WTC11 (cell line): ENCODE measurements around the gene CUL9. TPM values are rescaled to one million over a fixed set of nuclear protein-coding genes. Genes with fewer than 3 reads are reported as not detected.

ENCODE experiments used
- ATAC-seq: fragments of 200-7000 bp; cut with Tn5 transposase; 2 replicates; pipeline ENCODE4 v1.10.0; 2021; ENCODE audit warnings: mild to moderate bottlenecking, moderate library complexity
- CTCF ChIA-PET: fragments of 300-600 bp; sonication (Branson Sonifier 250); formaldehyde crosslinking; loops from one replicate; lab custom pipeline; 2021; ENCODE audit warnings: antibody characterized with exemption; lab: Charles Lee
- POLR2A ChIA-PET: fragments of 350-600 bp; sonication (Branson Sonifier 250); formaldehyde crosslinking; loops from one replicate; lab custom pipeline; 2021; ENCODE audit warnings: antibody characterized with exemption; lab: Charles Lee
- DNase-seq: peaks from one replicate; pipeline ENCODE4 v3.0.0; 2021; ENCODE audit warnings: low spot score
- H3K27ac Mint-ChIP-seq: 2 replicates; pipeline ENCODE4 v1.8.0; 2021; ENCODE audit warnings: mixed read lengths
- H3K27me3 Mint-ChIP-seq: 2 replicates; pipeline ENCODE4 v1.8.0; 2021; ENCODE audit warnings: low read depth, mild to moderate bottlenecking, moderate library complexity, mixed read lengths
- H3K36me3 Mint-ChIP-seq: 2 replicates; pipeline ENCODE4 v1.8.0; 2021; ENCODE audit warnings: mixed read lengths
- H3K4me1 Mint-ChIP-seq: 2 replicates; pipeline ENCODE4 v1.8.0; 2022; ENCODE audit warnings: mixed read lengths
- H3K4me3 Mint-ChIP-seq: 2 replicates; pipeline ENCODE4 v1.8.0; 2021; ENCODE audit warnings: mild to moderate bottlenecking, moderate library complexity, mixed read lengths
- H3K9me3 Mint-ChIP-seq: 2 replicates; pipeline ENCODE4 v1.8.0; 2021; ENCODE audit warnings: mixed read lengths
- ATF1 ChIP-seq: sonication (generic); formaldehyde crosslinking; IDR thresholded peaks from 2 replicates; pipeline ENCODE4 v1.8.1; 2023; ENCODE audit warnings: mild to moderate bottlenecking, moderate library complexity, missing genetic modification reagents
- CBFB ChIP-seq: sonication (generic); formaldehyde crosslinking; IDR thresholded peaks from 2 replicates; pipeline ENCODE4 v1.8.1; 2022; ENCODE audit warnings: mild to moderate bottlenecking, low read depth, missing genetic modification reagents
- ESRRA ChIP-seq: sonication (generic); formaldehyde crosslinking; IDR thresholded peaks from 2 replicates; pipeline ENCODE4 v1.8.1; 2022; ENCODE audit warnings: mild to moderate bottlenecking, missing genetic modification reagents, borderline replicate concordance
- FOXK1 ChIP-seq: sonication (generic); formaldehyde crosslinking; IDR thresholded peaks from 2 replicates; pipeline ENCODE4 v1.8.0; 2022; ENCODE audit warnings: mild to moderate bottlenecking, moderate library complexity, missing genetic modification reagents
- GABPB1 ChIP-seq: sonication (generic); formaldehyde crosslinking; IDR thresholded peaks from 2 replicates; pipeline ENCODE4 v1.8.1; 2023; ENCODE audit warnings: mild to moderate bottlenecking, missing genetic modification reagents
- HMGA2 ChIP-seq: fragments of 250-450 bp; sonication (Bioruptor Pico); IDR thresholded peaks from 2 replicates; pipeline ENCODE4 v1.4.0; 2021; ENCODE audit warnings: mild to moderate bottlenecking, moderate library complexity
- NR2C2 ChIP-seq: sonication (generic); formaldehyde crosslinking; IDR thresholded peaks from 2 replicates; pipeline ENCODE4 v1.8.0; 2022; ENCODE audit warnings: mild to moderate bottlenecking, missing genetic modification reagents
- OVOL2 ChIP-seq: fragments of 250-450 bp; sonication (Bioruptor Pico); IDR thresholded peaks from 2 replicates; pipeline ENCODE4 v1.9.0; 2021; ENCODE audit warnings: mild to moderate bottlenecking, borderline replicate concordance
- PRRX2 ChIP-seq: fragments of 250-450 bp; sonication (Bioruptor Pico); IDR thresholded peaks from 2 replicates; pipeline ENCODE4 v1.8.0; 2021; ENCODE audit warnings: mild to moderate bottlenecking
- SMAD4 ChIP-seq: sonication (generic); formaldehyde crosslinking; IDR thresholded peaks from 2 replicates; pipeline ENCODE4 v1.8.0; 2022; ENCODE audit warnings: mild to moderate bottlenecking, missing genetic modification reagents
- SOX15 ChIP-seq: fragments of 250-450 bp; sonication (Bioruptor Pico); IDR thresholded peaks from 2 replicates; pipeline ENCODE4 v1.9.0; 2021; ENCODE audit warnings: mild to moderate bottlenecking
- SP1 ChIP-seq: sonication (generic); formaldehyde crosslinking; conservative IDR thresholded peaks from 2 replicates; pipeline ENCODE4 v1.8.1; 2022; ENCODE audit warnings: missing genetic modification reagents
- ZNF121 ChIP-seq: sonication (generic); formaldehyde crosslinking; IDR thresholded peaks from 2 replicates; pipeline ENCODE4 v1.8.0; 2023; ENCODE audit warnings: missing genetic modification reagents
- ZNF232 ChIP-seq: sonication (generic); formaldehyde crosslinking; IDR thresholded peaks from 2 replicates; pipeline ENCODE4 v1.8.0; 2022; ENCODE audit warnings: mild to moderate bottlenecking, missing genetic modification reagents
- ZNF423 ChIP-seq: fragments of 250-450 bp; sonication (Bioruptor Pico); IDR thresholded peaks from 2 replicates; pipeline ENCODE4 v2.1.2; 2022; ENCODE audit warnings: mild to moderate bottlenecking, moderate library complexity
- ZNF671 ChIP-seq: fragments of 250-450 bp; sonication (Bioruptor Pico); IDR thresholded peaks from 2 replicates; pipeline ENCODE4 v1.8.0; 2021; ENCODE audit warnings: mild to moderate bottlenecking
- total RNA-seq: library from RNA; stranded (reverse); gene quantifications from 3 replicates; pipeline ENCODE4 v1.2.3, GENCODE V29; 2021
- TF ChIP-seq, protein P1 (sequence below): sonication (generic); formaldehyde crosslinking; IDR thresholded peaks from 2 replicates; pipeline ENCODE4 v1.8.1; 2023; ENCODE audit warnings: mild to moderate bottlenecking, missing genetic modification reagents, moderate library complexity
- TF ChIP-seq, protein P2 (sequence below): sonication (generic); formaldehyde crosslinking; conservative IDR thresholded peaks from 2 replicates; pipeline ENCODE4 v1.8.1; 2023; ENCODE audit warnings: mild to moderate bottlenecking, low read depth, missing genetic modification reagents, moderate library complexity
- TF ChIP-seq, protein P3 (sequence below): sonication (generic); formaldehyde crosslinking; IDR thresholded peaks from 2 replicates; pipeline ENCODE4 v1.8.0; 2023; ENCODE audit warnings: mild to moderate bottlenecking, missing genetic modification reagents
- TF ChIP-seq, protein P4 (sequence below): sonication (generic); formaldehyde crosslinking; IDR thresholded peaks from 2 replicates; pipeline ENCODE4 v1.8.0; 2022; ENCODE audit warnings: mild to moderate bottlenecking, missing genetic modification reagents
- TF ChIP-seq, protein P5 (sequence below): fragments of 250-450 bp; sonication (Bioruptor Pico); IDR thresholded peaks from 2 replicates; pipeline ENCODE4 v2.1.2; 2022; ENCODE audit warnings: mild to moderate bottlenecking, moderate library complexity
- TF ChIP-seq, protein P6 (sequence below): sonication (generic); formaldehyde crosslinking; IDR thresholded peaks from 2 replicates; pipeline ENCODE4 v1.8.1; 2022; ENCODE audit warnings: mild to moderate bottlenecking, moderate library complexity, missing genetic modification reagents
- TF ChIP-seq, protein P7 (sequence below): sonication (generic); formaldehyde crosslinking; IDR thresholded peaks from 2 replicates; pipeline ENCODE4 v1.8.1; 2023; ENCODE audit warnings: mild to moderate bottlenecking, missing genetic modification reagents, borderline replicate concordance

CUL9 gene
- total RNA-seq, 1 experiment from 2014 or later = 15.2 TPM

DNA sequence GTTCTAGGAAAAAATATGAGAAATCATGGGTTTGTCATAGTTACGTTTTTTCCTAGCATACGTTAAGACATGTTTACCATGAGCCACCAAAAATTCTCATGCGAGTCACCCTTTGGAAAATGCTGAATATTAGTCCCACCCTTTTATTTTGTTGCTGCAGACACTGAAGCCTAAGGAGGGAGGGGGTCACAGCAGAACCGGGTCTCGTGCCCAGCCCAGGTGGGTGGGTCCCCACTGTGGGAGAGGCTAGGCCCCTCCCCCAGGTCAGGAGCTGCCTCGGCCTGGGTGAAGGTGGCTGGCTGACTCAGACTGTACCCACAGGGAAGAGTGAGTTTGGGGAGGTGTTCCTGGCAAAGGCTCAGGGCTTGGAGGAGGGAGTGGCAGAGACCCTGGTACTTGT lies 37.1 kb upstream of the CUL9 start (continued):
- TF ChIP-seq NR2C2 (CRISPR knock-in tag) (no peak), ESRRA (no peak), SP1 (CRISPR knock-in tag) (no peak), SOX15 (no peak), HMGA2 (CRISPR knock-in tag) (no peak), CBFB (CRISPR knock-in tag) (no peak), ZNF232 (CRISPR knock-in tag) (no peak)
- TF ChIP-seq, protein P1, sequence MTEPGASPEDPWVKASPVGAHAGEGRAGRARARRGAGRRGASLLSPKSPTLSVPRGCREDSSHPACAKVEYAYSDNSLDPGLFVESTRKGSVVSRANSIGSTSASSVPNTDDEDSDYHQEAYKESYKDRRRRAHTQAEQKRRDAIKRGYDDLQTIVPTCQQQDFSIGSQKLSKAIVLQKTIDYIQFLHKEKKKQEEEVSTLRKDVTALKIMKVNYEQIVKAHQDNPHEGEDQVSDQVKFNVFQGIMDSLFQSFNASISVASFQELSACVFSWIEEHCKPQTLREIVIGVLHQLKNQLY = no peak
- TF ChIP-seq, protein P2, sequence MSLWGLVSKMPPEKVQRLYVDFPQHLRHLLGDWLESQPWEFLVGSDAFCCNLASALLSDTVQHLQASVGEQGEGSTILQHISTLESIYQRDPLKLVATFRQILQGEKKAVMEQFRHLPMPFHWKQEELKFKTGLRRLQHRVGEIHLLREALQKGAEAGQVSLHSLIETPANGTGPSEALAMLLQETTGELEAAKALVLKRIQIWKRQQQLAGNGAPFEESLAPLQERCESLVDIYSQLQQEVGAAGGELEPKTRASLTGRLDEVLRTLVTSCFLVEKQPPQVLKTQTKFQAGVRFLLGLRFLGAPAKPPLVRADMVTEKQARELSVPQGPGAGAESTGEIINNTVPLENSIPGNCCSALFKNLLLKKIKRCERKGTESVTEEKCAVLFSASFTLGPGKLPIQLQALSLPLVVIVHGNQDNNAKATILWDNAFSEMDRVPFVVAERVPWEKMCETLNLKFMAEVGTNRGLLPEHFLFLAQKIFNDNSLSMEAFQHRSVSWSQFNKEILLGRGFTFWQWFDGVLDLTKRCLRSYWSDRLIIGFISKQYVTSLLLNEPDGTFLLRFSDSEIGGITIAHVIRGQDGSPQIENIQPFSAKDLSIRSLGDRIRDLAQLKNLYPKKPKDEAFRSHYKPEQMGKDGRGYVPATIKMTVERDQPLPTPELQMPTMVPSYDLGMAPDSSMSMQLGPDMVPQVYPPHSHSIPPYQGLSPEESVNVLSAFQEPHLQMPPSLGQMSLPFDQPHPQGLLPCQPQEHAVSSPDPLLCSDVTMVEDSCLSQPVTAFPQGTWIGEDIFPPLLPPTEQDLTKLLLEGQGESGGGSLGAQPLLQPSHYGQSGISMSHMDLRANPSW (CRISPR knock-in tag) = no peak
- TF ChIP-seq, protein P3, sequence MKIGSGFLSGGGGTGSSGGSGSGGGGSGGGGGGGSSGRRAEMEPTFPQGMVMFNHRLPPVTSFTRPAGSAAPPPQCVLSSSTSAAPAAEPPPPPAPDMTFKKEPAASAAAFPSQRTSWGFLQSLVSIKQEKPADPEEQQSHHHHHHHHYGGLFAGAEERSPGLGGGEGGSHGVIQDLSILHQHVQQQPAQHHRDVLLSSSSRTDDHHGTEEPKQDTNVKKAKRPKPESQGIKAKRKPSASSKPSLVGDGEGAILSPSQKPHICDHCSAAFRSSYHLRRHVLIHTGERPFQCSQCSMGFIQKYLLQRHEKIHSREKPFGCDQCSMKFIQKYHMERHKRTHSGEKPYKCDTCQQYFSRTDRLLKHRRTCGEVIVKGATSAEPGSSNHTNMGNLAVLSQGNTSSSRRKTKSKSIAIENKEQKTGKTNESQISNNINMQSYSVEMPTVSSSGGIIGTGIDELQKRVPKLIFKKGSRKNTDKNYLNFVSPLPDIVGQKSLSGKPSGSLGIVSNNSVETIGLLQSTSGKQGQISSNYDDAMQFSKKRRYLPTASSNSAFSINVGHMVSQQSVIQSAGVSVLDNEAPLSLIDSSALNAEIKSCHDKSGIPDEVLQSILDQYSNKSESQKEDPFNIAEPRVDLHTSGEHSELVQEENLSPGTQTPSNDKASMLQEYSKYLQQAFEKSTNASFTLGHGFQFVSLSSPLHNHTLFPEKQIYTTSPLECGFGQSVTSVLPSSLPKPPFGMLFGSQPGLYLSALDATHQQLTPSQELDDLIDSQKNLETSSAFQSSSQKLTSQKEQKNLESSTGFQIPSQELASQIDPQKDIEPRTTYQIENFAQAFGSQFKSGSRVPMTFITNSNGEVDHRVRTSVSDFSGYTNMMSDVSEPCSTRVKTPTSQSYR (CRISPR knock-in tag) = no peak
- TF ChIP-seq, protein P4, sequence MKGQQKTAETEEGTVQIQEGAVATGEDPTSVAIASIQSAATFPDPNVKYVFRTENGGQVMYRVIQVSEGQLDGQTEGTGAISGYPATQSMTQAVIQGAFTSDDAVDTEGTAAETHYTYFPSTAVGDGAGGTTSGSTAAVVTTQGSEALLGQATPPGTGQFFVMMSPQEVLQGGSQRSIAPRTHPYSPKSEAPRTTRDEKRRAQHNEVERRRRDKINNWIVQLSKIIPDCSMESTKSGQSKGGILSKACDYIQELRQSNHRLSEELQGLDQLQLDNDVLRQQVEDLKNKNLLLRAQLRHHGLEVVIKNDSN (CRISPR knock-in tag) = no peak

DNA sequence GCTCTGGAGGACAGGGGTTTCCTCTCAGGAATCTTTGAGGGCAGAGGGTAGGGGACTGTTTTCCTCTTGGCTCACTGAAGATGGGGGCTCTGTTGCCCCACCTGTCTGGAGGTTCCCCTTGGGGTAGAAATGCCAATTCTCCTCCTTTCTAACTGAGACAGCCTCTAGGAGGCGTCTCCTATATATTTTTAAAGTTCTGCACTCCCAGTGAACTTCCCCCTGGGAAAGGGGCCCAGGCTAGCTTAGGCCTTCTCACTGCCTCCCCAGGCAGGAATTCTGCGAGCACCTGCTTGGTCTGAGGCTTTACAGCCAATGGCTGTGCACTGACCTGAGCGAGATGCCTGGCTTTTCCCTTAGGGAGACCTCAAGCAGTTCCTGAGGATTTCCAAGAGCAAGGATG lies 35.7 kb upstream of the CUL9 start:
- no peak for ATAC-seq
- no peak overlapping the region for H3K4me3 Mint-ChIP-seq

More for the DNA sequence above, 35.7 kb upstream of the CUL9 start:
- DNase-seq = no peak
- Mint-ChIP-seq H3K9me3 (no peaks in the 10 kb centered on the region), H3K27me3 (no peaks in the 10 kb centered on the region; the same call in 1 of the 2 replicates), H3K4me1 (peaks cover 10% of the 10 kb centered on the region), H3K36me3 (peaks cover 16% of the 10 kb centered on the region), H3K27ac (no peak overlapping the region)
- no peak for TF ChIP-seq ATF1 (CRISPR knock-in tag)
- TF ChIP-seq, protein P4 (CRISPR knock-in tag) = no peak
- TF ChIP-seq, protein P5, sequence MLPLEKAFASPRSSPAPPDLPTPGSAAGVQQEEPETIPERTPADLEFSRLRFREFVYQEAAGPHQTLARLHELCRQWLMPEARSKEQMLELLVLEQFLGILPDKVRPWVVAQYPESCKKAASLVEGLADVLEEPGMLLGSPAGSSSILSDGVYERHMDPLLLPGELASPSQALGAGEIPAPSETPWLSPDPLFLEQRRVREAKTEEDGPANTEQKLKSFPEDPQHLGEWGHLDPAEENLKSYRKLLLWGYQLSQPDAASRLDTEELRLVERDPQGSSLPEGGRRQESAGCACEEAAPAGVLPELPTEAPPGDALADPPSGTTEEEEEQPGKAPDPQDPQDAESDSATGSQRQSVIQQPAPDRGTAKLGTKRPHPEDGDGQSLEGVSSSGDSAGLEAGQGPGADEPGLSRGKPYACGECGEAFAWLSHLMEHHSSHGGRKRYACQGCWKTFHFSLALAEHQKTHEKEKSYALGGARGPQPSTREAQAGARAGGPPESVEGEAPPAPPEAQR = no peak
- TF ChIP-seq, protein P6, sequence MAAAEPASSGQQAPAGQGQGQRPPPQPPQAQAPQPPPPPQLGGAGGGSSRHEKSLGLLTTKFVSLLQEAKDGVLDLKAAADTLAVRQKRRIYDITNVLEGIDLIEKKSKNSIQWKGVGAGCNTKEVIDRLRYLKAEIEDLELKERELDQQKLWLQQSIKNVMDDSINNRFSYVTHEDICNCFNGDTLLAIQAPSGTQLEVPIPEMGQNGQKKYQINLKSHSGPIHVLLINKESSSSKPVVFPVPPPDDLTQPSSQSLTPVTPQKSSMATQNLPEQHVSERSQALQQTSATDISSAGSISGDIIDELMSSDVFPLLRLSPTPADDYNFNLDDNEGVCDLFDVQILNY (CRISPR knock-in tag) = no peak
- no peak for TF ChIP-seq PRRX2 (CRISPR knock-in tag)
- TF ChIP-seq, protein P7, sequence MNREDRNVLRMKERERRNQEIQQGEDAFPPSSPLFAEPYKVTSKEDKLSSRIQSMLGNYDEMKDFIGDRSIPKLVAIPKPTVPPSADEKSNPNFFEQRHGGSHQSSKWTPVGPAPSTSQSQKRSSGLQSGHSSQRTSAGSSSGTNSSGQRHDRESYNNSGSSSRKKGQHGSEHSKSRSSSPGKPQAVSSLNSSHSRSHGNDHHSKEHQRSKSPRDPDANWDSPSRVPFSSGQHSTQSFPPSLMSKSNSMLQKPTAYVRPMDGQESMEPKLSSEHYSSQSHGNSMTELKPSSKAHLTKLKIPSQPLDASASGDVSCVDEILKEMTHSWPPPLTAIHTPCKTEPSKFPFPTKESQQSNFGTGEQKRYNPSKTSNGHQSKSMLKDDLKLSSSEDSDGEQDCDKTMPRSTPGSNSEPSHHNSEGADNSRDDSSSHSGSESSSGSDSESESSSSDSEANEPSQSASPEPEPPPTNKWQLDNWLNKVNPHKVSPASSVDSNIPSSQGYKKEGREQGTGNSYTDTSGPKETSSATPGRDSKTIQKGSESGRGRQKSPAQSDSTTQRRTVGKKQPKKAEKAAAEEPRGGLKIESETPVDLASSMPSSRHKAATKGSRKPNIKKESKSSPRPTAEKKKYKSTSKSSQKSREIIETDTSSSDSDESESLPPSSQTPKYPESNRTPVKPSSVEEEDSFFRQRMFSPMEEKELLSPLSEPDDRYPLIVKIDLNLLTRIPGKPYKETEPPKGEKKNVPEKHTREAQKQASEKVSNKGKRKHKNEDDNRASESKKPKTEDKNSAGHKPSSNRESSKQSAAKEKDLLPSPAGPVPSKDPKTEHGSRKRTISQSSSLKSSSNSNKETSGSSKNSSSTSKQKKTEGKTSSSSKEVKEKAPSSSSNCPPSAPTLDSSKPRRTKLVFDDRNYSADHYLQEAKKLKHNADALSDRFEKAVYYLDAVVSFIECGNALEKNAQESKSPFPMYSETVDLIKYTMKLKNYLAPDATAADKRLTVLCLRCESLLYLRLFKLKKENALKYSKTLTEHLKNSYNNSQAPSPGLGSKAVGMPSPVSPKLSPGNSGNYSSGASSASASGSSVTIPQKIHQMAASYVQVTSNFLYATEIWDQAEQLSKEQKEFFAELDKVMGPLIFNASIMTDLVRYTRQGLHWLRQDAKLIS (CRISPR knock-in tag) = no peak
- no peak for TF ChIP-seq ZNF423 (CRISPR knock-in tag)
- no peak for TF ChIP-seq SMAD4
- TF ChIP-seq ZNF232 (CRISPR knock-in tag) = no peak
- no peak for TF ChIP-seq ZNF121 (CRISPR knock-in tag)
- no peak for TF ChIP-seq ZNF671
- TF ChIP-seq GABPB1 (CRISPR knock-in tag) = no peak
- TF ChIP-seq FOXK1 (CRISPR knock-in tag) = no peak
- no peak for TF ChIP-seq OVOL2 (CRISPR knock-in tag)
- POLR2A ChIA-PET = no interaction called here
- CTCF ChIA-PET = interaction anchor here (1.2 kb wide), 1 partner anchor 182 kb away, joined by 3 read pairs; no protein-coding TSS in a partner anchor
